Calu3 (cell line): Measurements from ENCODE around the gene GSTT4. TPM values are rescaled to one million over a fixed set of nuclear protein-coding genes. Genes with fewer than 3 reads are reported as not detected.

Source experiments
- BruUV-seq: library from RNA; stranded (reverse); fragments of 400-500 nt; replicated peaks from 2 replicates; lab custom pipeline; 2021; lab: Mats Ljungman, UMichigan
- CTCF ChIA-PET: fragments of 300-600 bp; sonication (Branson Sonifier 250); formaldehyde crosslinking; loops from one replicate; lab custom pipeline; 2022; ENCODE audit warnings: antibody characterized with exemption; lab: Charles Lee
- DNase-seq: peaks from one replicate; pipeline ENCODE4 v3.0.0; 2022
- H3K27ac Mint-ChIP-seq: one replicate; pipeline ENCODE4 v1.8.0; 2022; ENCODE audit warnings: mixed read lengths; ENCODE audit not compliant: unreplicated experiment
- H3K27me3 Mint-ChIP-seq: one replicate; pipeline ENCODE4 v1.8.0; 2022; ENCODE audit warnings: mixed read lengths; ENCODE audit not compliant: unreplicated experiment
- H3K36me3 Mint-ChIP-seq: one replicate; pipeline ENCODE4 v1.8.0; 2022; ENCODE audit warnings: mild to moderate bottlenecking, moderate library complexity, mixed read lengths; ENCODE audit not compliant: insufficient read depth, unreplicated experiment
- H3K4me1 Mint-ChIP-seq: one replicate; pipeline ENCODE4 v1.8.0; 2022; ENCODE audit warnings: mild to moderate bottlenecking, low read depth, mixed read lengths; ENCODE audit not compliant: unreplicated experiment
- H3K4me3 Mint-ChIP-seq: one replicate; pipeline ENCODE4 v1.8.0; 2022; ENCODE audit warnings: mild to moderate bottlenecking, low read depth, moderate library complexity, mixed read lengths; ENCODE audit not compliant: unreplicated experiment
- H3K9me3 Mint-ChIP-seq: one replicate; pipeline ENCODE4 v1.8.0; 2022; ENCODE audit warnings: low read depth, mixed read lengths; ENCODE audit not compliant: unreplicated experiment
- CTCF ChIP-seq: fragments of 200-600 bp; IDR thresholded peaks from one replicate; pipeline ENCODE4 v1.8.0; 2022; ENCODE audit warnings: antibody characterized with exemption; ENCODE audit not compliant: unreplicated experiment
- intact Hi-C: fragments of 100-400 bp; cut with micrococcal nuclease; formaldehyde crosslinking; loops from one replicate; pipeline ENCODE4 v1.10.0; 2022; ENCODE audit not compliant: unreplicated experiment
- total RNA-seq: library from RNA; stranded (reverse); gene quantifications from 2 replicates; pipeline ENCODE4 v1.2.3, GENCODE V29; 2022

The GSTT4 gene
- total RNA-seq, 1 experiment from 2014 or later = not detected

GRCh38 chr22:24028533-24028932, 23.3 kb upstream of the GSTT4 start:
- Mint-ChIP-seq H3K9me3 (no peaks in the 10 kb centered on the region), H3K36me3 (no peaks in the 10 kb centered on the region), H3K4me3 (no peak overlapping the region), H3K27ac (no peak overlapping the region), H3K27me3 (no peaks in the 10 kb centered on the region), H3K4me1 (peaks cover under 1% of the 10 kb centered on the region)
- no TSS peak for BruUV-seq
- no peak for TF ChIP-seq CTCF
- CTCF ChIA-PET = no interaction called here
- no peak for DNase-seq
- intact Hi-C loops = no loop called here

GRCh38 chr22:24027991-24028390, 22.7 kb upstream of the GSTT4 start:
- DNase-seq = no peak
- intact Hi-C loops = no loop called here
- no peaks in the 10 kb centered on the region for H3K36me3 Mint-ChIP-seq
- no peak for TF ChIP-seq CTCF
- H3K4me1 Mint-ChIP-seq = peaks cover 6% of the 10 kb centered on the region
- no peak overlapping the region for H3K4me3 Mint-ChIP-seq
- no TSS peak for BruUV-seq
- no peaks in the 10 kb centered on the region for H3K27me3 Mint-ChIP-seq
- CTCF ChIA-PET = no interaction called here
- H3K27ac Mint-ChIP-seq = no peak overlapping the region
- H3K9me3 Mint-ChIP-seq = no peaks in the 10 kb centered on the region

- H3K36me3 Mint-ChIP-seq = no peaks in the 10 kb centered on the region
- H3K4me1 Mint-ChIP-seq = peaks cover 8% of the 10 kb centered on the region
- H3K4me3 Mint-ChIP-seq = no peak overlapping the region
- no peak for TF ChIP-seq CTCF
- intact Hi-C loops = no loop called here
- CTCF ChIA-PET = interaction anchor here (0.6 to 0.7 kb wide), 2 partner anchors 10 to 57 kb away, joined by 3 read pairs; no protein-coding TSS in a partner anchor
- no peak overlapping the region for H3K27ac Mint-ChIP-seq
- no peak for DNase-seq
- H3K27me3 Mint-ChIP-seq = no peaks in the 10 kb centered on the region
- BruUV-seq = no TSS peak
- no peaks in the 10 kb centered on the region for H3K9me3 Mint-ChIP-seq
These were observed 22.2 kb upstream of the GSTT4 start for GRCh38 chr22:24027389-24027975.

- no peaks in the 10 kb centered on the region for H3K27me3 Mint-ChIP-seq
- CTCF ChIA-PET = interaction anchor here (0.6 kb wide), 1 partner anchor 9 kb away, joined by 3 read pairs; no protein-coding TSS in a partner anchor
- no peak for DNase-seq
- peaks cover 8% of the 10 kb centered on the region for H3K4me1 Mint-ChIP-seq
- no peak overlapping the region for H3K4me3 Mint-ChIP-seq
- no peaks in the 10 kb centered on the region for H3K9me3 Mint-ChIP-seq
- BruUV-seq = no TSS peak
- no peaks in the 10 kb centered on the region for H3K36me3 Mint-ChIP-seq
- no peak for TF ChIP-seq CTCF
- intact Hi-C loops = no loop called here
- no peak overlapping the region for H3K27ac Mint-ChIP-seq
These were observed 21.5 kb upstream of the GSTT4 start for GRCh38 chr22:24026733-24027132.
